Trophoblast cell (in vitro differentiated cells and primary cell): ENCODE data around the gene LIPG.
A peak's percentile ranks its signal among the peaks of the same experiment; 100 is the strongest.

Experiments
- DNase-seq, 2 donors: peaks; one replicate each; pipeline ENCODE4 v3.0.0-alpha.2; 2016
- H2AFZ ChIP-seq: 2 replicates; pipeline ENCODE4 v1.6.1; 2013; ENCODE audit warnings: low read length, moderate library complexity, mild to moderate bottlenecking; ENCODE audit not compliant: insufficient read depth, poor library complexity
- H2AK5ac ChIP-seq: 2 replicates; pipeline ENCODE4 v1.6.1; 2013; ENCODE audit warnings: mild to moderate bottlenecking, low read length
- H2BK120ac ChIP-seq: 2 replicates; pipeline ENCODE4 v1.6.1; 2013; ENCODE audit warnings: low read length, mild to moderate bottlenecking, moderate library complexity; ENCODE audit not compliant: insufficient read depth, poor library complexity
- H2BK12ac ChIP-seq: 2 replicates; pipeline ENCODE4 v1.6.1; 2013; ENCODE audit warnings: mild to moderate bottlenecking, low read length, moderate library complexity
- H2BK5ac ChIP-seq: 2 replicates; pipeline ENCODE4 v1.6.1; 2013; ENCODE audit warnings: low read length, low read depth, moderate library complexity, mild to moderate bottlenecking; ENCODE audit not compliant: poor library complexity
- H3K14ac ChIP-seq: 2 replicates; pipeline ENCODE4 v1.6.1; 2013; ENCODE audit warnings: mild to moderate bottlenecking, low read length
- H3K18ac ChIP-seq: 2 replicates; pipeline ENCODE4 v1.6.1; 2013; ENCODE audit warnings: mild to moderate bottlenecking, low read length
- H3K23ac ChIP-seq: 2 replicates; pipeline ENCODE4 v1.6.1; 2013; ENCODE audit warnings: low read length
- H3K27ac ChIP-seq: 2 replicates; pipeline ENCODE4 v1.5.1; 2013; ENCODE audit warnings: low read depth, mild to moderate bottlenecking, inconsistent platforms, low read length, moderate library complexity
- H3K27me3 ChIP-seq: 2 replicates; pipeline ENCODE4 v1.6.1; 2013; ENCODE audit warnings: inconsistent platforms, mild to moderate bottlenecking, low read length, moderate library complexity; ENCODE audit not compliant: insufficient read depth
- H3K36me3 ChIP-seq, 2 experiments: 1 replicate in 1 of 2; 2 replicates in 1 of 2; pipeline ENCODE4 v1.6.1; 2013; ENCODE audit warnings: low read length in 2 of 2, mild to moderate bottlenecking in 2 of 2, moderate library complexity in 1 of 2; ENCODE audit not compliant: insufficient read depth in 2 of 2, control insufficient read depth in 1 of 2
- H3K4ac ChIP-seq: 2 replicates; pipeline ENCODE4 v1.6.1; 2013; ENCODE audit warnings: low read depth, mild to moderate bottlenecking, low read length, moderate library complexity
- H3K4me1 ChIP-seq, 2 experiments: 1 replicate in 1 of 2; 2 replicates in 1 of 2; pipeline ENCODE4 v1.6.1; 2013; ENCODE audit warnings: low read length in 2 of 2, mild to moderate bottlenecking in 2 of 2, moderate library complexity in 1 of 2; ENCODE audit not compliant: insufficient read depth in 2 of 2, control insufficient read depth in 1 of 2
- H3K4me2 ChIP-seq: 2 replicates; pipeline ENCODE4 v1.6.1; 2013; ENCODE audit warnings: inconsistent platforms, mild to moderate bottlenecking, low read length, moderate library complexity
- H3K4me3 ChIP-seq: 2 replicates; pipeline ENCODE4 v1.5.1; 2013; ENCODE audit warnings: mild to moderate bottlenecking, low read depth, low read length, inconsistent platforms
- H3K79me1 ChIP-seq: one replicate; pipeline ENCODE4 v1.6.1; 2013; ENCODE audit warnings: low read length
- H3K79me2 ChIP-seq: 2 replicates; pipeline ENCODE4 v1.6.1; 2013; ENCODE audit warnings: low read length, mild to moderate bottlenecking; ENCODE audit not compliant: control insufficient read depth, insufficient read depth, poor library complexity
- H3K9ac ChIP-seq: 2 replicates; pipeline ENCODE4 v1.6.1; 2013; ENCODE audit warnings: mild to moderate bottlenecking, low read length
- H3K9me3 ChIP-seq: 2 replicates; pipeline ENCODE4 v1.6.1; 2013; ENCODE audit warnings: low read depth, mild to moderate bottlenecking, control low read depth, inconsistent platforms, low read length; ENCODE audit not compliant: insufficient read depth
- H4K12ac ChIP-seq: 2 replicates; pipeline ENCODE4 v1.6.1; 2013; ENCODE audit warnings: low read depth, mild to moderate bottlenecking, low read length, moderate library complexity
- H4K8ac ChIP-seq: 2 replicates; pipeline ENCODE4 v1.6.1; 2013; ENCODE audit warnings: low read depth, mild to moderate bottlenecking, low read length, moderate library complexity
- H4K91ac ChIP-seq: one replicate; pipeline ENCODE4 v1.6.1; 2013; ENCODE audit warnings: low read depth, mild to moderate bottlenecking, low read length, moderate library complexity
- WGBS: extraction: QIAGEN DNeasy Blood & Tissue Kit; methylation state at CpG from one replicate; pipeline ENCODE4 v1.1.7; 2013; ENCODE audit warnings: missing lambda C conversion rate; ENCODE audit not compliant: insufficient read length, insufficient coverage; ENCODE audit errors: extremely low coverage; 5-methylcytosine and 5-hydroxymethylcytosine counted together

Gene LIPG

DNA sequence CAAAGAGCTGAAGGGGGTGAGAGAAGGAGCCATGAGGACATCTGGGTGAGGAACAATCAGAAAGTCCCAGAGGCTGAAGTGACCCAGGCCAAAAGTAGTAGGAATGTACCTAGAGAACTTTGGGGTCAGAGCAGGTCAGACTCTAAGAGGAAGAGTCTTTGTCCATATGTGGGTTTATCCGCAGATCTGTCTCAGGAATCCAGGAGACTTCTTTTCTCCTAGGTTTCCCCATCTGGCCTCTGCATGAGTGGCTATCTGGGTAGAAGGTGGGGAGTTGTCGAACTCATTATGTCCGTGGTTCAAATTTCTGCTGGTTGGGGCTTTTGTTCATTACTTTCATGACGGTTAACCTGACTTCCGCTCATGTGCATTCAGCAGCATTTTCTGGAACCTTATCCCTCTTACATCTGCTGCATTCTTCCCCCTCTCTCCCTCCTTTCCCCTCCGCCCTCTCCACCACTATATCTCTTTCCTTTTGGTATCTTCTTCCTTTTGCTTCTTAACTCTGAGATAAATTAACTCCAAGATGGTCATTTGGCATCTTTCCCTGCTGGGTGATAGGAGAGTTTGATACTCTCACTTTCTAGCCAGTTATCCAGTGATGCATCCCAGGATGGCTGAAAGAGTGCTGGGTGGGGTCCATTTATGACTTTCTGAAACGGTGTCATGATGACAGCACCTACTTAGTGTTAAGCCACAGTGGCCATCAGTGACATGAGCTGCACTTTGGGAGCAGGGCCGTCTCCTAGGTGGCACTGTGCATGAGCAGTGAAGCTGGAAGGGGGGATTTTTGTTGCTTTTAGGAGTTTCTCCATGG, 2.1 kb downstream of the LIPG start:
- no peak overlapping the region for H2AK5ac ChIP-seq
- no peak overlapping the region for H2BK120ac ChIP-seq
- peak overlapping the region; percentile 69 for H3K4me2 ChIP-seq
- H3K27ac ChIP-seq, result no peak overlapping the region
- no peaks in the 10 kb centered on the region for H3K9me3 ChIP-seq
- no peak overlapping the region for H3K23ac ChIP-seq
- H3K4me3 ChIP-seq, result no peak overlapping the region
- DNase-seq, result peak; percentile 78 to 81
- H3K79me2 ChIP-seq, result no peaks in the 10 kb centered on the region
- no peak overlapping the region for H3K9ac ChIP-seq
- peak overlapping the region; percentile 17 for H2BK12ac ChIP-seq
- peaks cover 23 to 34% of the 10 kb centered on the region in 2 experiments for H3K4me1 ChIP-seq
- peaks cover 9% of the 10 kb centered on the region for H3K79me1 ChIP-seq
- H2AFZ ChIP-seq, result no peak overlapping the region
- no peak overlapping the region for H3K14ac ChIP-seq
- 100% methylated on average over 1 of the region's 8 CpGs for WGBS
- peaks cover 2 to 6% of the 10 kb centered on the region in 2 experiments for H3K36me3 ChIP-seq
- no peak overlapping the region for H4K8ac ChIP-seq
- no peak overlapping the region for H4K91ac ChIP-seq
- H4K12ac ChIP-seq, result no peak overlapping the region
- peaks cover 11% of the 10 kb centered on the region for H3K27me3 ChIP-seq
- no peak overlapping the region for H3K4ac ChIP-seq
- H3K18ac ChIP-seq, result no peak overlapping the region
- H2BK5ac ChIP-seq, result no peak overlapping the region

DNA sequence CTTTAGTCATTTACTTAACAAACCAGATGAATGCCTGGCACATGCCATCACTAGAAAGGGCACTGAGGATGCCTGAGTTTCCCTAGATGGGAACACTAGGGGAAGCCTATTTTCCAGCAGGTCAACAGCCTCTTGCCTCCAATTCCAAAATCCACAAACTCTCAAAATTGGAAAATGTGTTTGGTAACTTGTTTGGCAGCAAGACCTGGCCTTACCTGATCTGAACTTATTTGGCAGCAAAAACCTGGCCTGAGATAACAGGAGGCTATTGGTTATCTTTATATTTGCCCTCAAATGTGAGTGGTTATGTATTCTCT, 2.6 kb downstream of the LIPG start:
- Histone ChIP-seq H3K9me3 (no peaks in the 10 kb centered on the region), H3K79me2 (no peaks in the 10 kb centered on the region), H4K91ac (no peak overlapping the region), H3K23ac (no peak overlapping the region), H4K8ac (no peak overlapping the region), H4K12ac (no peak overlapping the region), H3K4ac (no peak overlapping the region), H3K4me3 (no peak overlapping the region), H2BK12ac (no peak overlapping the region), H2BK5ac (no peak overlapping the region), H3K36me3 (peaks cover 6 to 11% of the 10 kb centered on the region in 2 experiments), H3K14ac (no peak overlapping the region), H3K4me2 (peak overlapping the region; percentile 31), H2AK5ac (no peak overlapping the region), H2AFZ (no peak overlapping the region), H3K4me1 (peaks cover 23 to 34% of the 10 kb centered on the region in 2 experiments), H3K27ac (no peak overlapping the region), H3K18ac (no peak overlapping the region), H3K9ac (no peak overlapping the region), H3K79me1 (peaks cover 9% of the 10 kb centered on the region), H2BK120ac (no peak overlapping the region), H3K27me3 (peaks cover 11% of the 10 kb centered on the region)
- DNase-seq, result no peak

DNA sequence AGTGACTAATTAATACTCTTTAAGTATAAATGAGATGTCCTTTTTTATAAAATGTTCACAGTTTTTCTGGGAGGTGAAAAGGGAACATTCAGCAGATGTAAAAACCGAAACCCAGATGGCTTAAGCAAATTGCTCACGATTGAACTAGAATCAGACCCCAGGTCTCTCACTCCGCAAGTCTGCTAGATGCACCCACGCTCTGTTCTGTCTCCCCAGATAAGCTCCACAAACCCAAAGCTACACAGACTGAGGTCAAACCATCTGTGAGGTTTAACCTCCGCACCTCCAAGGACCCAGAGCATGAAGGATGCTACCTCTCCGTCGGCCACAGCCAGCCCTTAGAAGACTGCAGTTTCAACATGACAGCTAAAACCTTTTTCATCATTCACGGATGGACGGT, 3.2 kb downstream of the LIPG start:
- Histone ChIP-seq H2BK120ac (no peak overlapping the region), H3K27me3 (peaks cover 9% of the 10 kb centered on the region), H3K79me2 (no peaks in the 10 kb centered on the region), H2AK5ac (no peak overlapping the region), H3K9ac (no peak overlapping the region), H3K36me3 (peaks cover 6 to 13% of the 10 kb centered on the region in 2 experiments), H3K14ac (no peak overlapping the region), H3K79me1 (peaks cover 9% of the 10 kb centered on the region), H4K8ac (no peak overlapping the region), H3K4me2 (no peak overlapping the region), H3K18ac (no peak overlapping the region), H2BK12ac (no peak overlapping the region), H2BK5ac (no peak overlapping the region), H3K4me3 (no peak overlapping the region), H3K4me1 (peaks cover 23 to 34% of the 10 kb centered on the region in 2 experiments), H4K12ac (no peak overlapping the region), H3K27ac (no peak overlapping the region), H3K4ac (no peak overlapping the region), H3K9me3 (no peaks in the 10 kb centered on the region), H2AFZ (no peak overlapping the region), H4K91ac (no peak overlapping the region), H3K23ac (no peak overlapping the region)
- no peak for DNase-seq
- WGBS, result no CpG with 5 or more reads among the region's 9 CpGs

DNA sequence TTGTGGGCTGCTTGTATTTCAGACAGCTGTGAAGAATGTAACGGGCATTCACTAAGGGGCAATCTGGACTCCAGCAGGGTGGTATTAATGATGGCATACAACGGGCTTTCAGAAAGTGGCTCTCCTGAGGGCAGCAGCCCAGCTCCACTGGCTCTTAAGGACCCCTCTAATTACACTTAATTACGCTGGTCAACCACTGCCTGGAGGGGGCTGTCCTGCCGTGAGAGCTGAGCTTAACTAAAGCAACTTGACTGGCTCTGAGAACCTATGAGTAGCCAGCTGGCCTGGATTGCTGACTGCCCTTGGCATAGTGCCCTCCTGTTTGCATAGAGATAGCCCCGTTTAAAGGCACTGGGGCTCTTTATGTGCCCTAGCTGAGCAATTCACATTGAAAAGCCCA, 3.8 kb downstream of the LIPG start:
- Histone ChIP-seq H4K8ac (no peak overlapping the region), H3K18ac (no peak overlapping the region), H3K23ac (no peak overlapping the region), H3K36me3 (peaks cover 6 to 13% of the 10 kb centered on the region in 2 experiments), H2AFZ (no peak overlapping the region), H2AK5ac (no peak overlapping the region), H3K14ac (no peak overlapping the region), H3K4me3 (no peak overlapping the region), H2BK12ac (no peak overlapping the region), H2BK120ac (no peak overlapping the region), H3K79me1 (peaks cover 9% of the 10 kb centered on the region), H3K4me2 (no peak overlapping the region), H3K9me3 (no peaks in the 10 kb centered on the region), H3K9ac (no peak overlapping the region), H3K79me2 (no peaks in the 10 kb centered on the region), H3K4me1 (peaks cover 22 to 32% of the 10 kb centered on the region in 2 experiments), H4K12ac (no peak overlapping the region), H4K91ac (no peak overlapping the region), H3K27me3 (peaks cover 5% of the 10 kb centered on the region), H3K4ac (no peak overlapping the region), H3K27ac (no peak overlapping the region), H2BK5ac (no peak overlapping the region)
- no CpG with 5 or more reads among the region's 5 CpGs for WGBS
- DNase-seq, result no peak
